Suprapubic skin (tissue), 4 donors: ENCODE measurements around the gene ETFA. TPM values are rescaled to one million over a fixed set of nuclear protein-coding genes. Genes with fewer than 3 reads are reported as not detected.

Source experiments
- DNase-seq, 2 donors: peaks; one replicate each; pipeline ENCODE4 v3.0.0-alpha.2; 2019; ENCODE audit warnings: low spot score in 2 of 2
- H3K27ac ChIP-seq: fragments of 200-600 bp; sonication (generic); one replicate; pipeline ENCODE4 v1.5.1; 2019
- H3K27me3 ChIP-seq: fragments of 200-600 bp; sonication (generic); one replicate; pipeline ENCODE4 v1.5.1; 2019
- H3K36me3 ChIP-seq: fragments of 200-600 bp; sonication (generic); one replicate; pipeline ENCODE4 v1.5.1; 2019
- H3K4me1 ChIP-seq: fragments of 200-600 bp; sonication (generic); one replicate; pipeline ENCODE4 v1.5.1; 2019
- H3K4me3 ChIP-seq: fragments of 200-600 bp; sonication (generic); one replicate; pipeline ENCODE4 v1.5.1; 2019; ENCODE audit warnings: mild to moderate bottlenecking
- H3K9me3 ChIP-seq: fragments of 200-600 bp; sonication (generic); one replicate; pipeline ENCODE4 v1.5.1; 2019
- CTCF ChIP-seq, 2 donors: fragments of 200-600 bp in 1 of 2; fragments of 450-650 bp in 1 of 2; sonication (generic) in 1 of 2; IDR thresholded peaks; one replicate each; pipeline ENCODE4 v1.5.1; 2016 to 2019; ENCODE audit warnings: antibody characterized with exemption in 2 of 2, mild to moderate bottlenecking in 1 of 2, moderate library complexity in 1 of 2
- EP300 ChIP-seq: sonication (generic); formaldehyde crosslinking; IDR thresholded peaks from one replicate; pipeline ENCODE4 v1.6.1; 2017; ENCODE audit warnings: antibody characterized with exemption
- POLR2A ChIP-seq, 2 donors: fragments of 450-650 bp; IDR thresholded peaks; one replicate each; pipeline ENCODE4 v1.6.1; 2017; ENCODE audit warnings: antibody characterized with exemption in 2 of 2, mild to moderate bottlenecking in 2 of 2, moderate library complexity in 2 of 2
- POLR2AphosphoS5 ChIP-seq, 3 donors: sonication (generic); formaldehyde crosslinking; IDR thresholded peaks; one replicate each; pipeline ENCODE4 v1.6.1; 2017; ENCODE audit warnings: antibody characterized with exemption in 3 of 3
- WGBS: methylation state at CpG from one replicate; pipeline ENCODE4 v1.1.5; 2018; 5-methylcytosine and 5-hydroxymethylcytosine counted together
- total RNA-seq, 4 donors: library from RNA; depleted of rRNA; stranded (reverse); fragments of >200 nt; gene quantifications; one replicate each; pipeline ENCODE4 v1.1.0, GENCODE V29; 2016

The ETFA gene
- total RNA-seq, 4 donors from 2014 or later = 63.6 to 90.1 (median 85.1) TPM

- Histone ChIP-seq H3K9me3 (no peaks in the 10 kb centered on the region), H3K27ac (no peak overlapping the region), H3K36me3 (no peaks in the 10 kb centered on the region), H3K4me3 (peak overlapping the region; percentile 50), H3K4me1 (peaks cover 45% of the 10 kb centered on the region), H3K27me3 (peaks cover 64% of the 10 kb centered on the region)
- TF ChIP-seq EP300 (no peak), CTCF (IDR thresholded peaks at IDR 0.05) (no peak), POLR2AphosphoS5 (IDR thresholded peaks at IDR 0.05) (no peak), POLR2A (IDR thresholded peaks at IDR 0.05) (no peak)
- DNase-seq = no peak
- WGBS = 7% methylated on average over 20 of the region's 65 CpGs
Measured at GRCh38 chr15:76345880-76346668, 34.8 kb upstream of the ETFA start.

GRCh38 chr15:76345583-76345879 lies 34.3 kb upstream of the ETFA start:
- Histone ChIP-seq H3K4me3 (peak overlapping the region; percentile 50), H3K9me3 (no peaks in the 10 kb centered on the region), H3K27ac (no peak overlapping the region), H3K27me3 (peaks cover 69% of the 10 kb centered on the region), H3K4me1 (peaks cover 51% of the 10 kb centered on the region), H3K36me3 (no peaks in the 10 kb centered on the region)
- 25% methylated on average over 7 of the region's 7 CpGs for WGBS
- TF ChIP-seq CTCF (IDR thresholded peaks at IDR 0.05) = no peak
- no peak for TF ChIP-seq EP300
- no peak for TF ChIP-seq POLR2AphosphoS5 (IDR thresholded peaks at IDR 0.05)
- TF ChIP-seq POLR2A (IDR thresholded peaks at IDR 0.05) = no peak
- no peak for DNase-seq

GRCh38 chr15:76344893-76345582 lies 33.8 kb upstream of the ETFA start:
- no peak for DNase-seq
- Histone ChIP-seq H3K36me3 (no peaks in the 10 kb centered on the region), H3K4me1 (peaks cover 56% of the 10 kb centered on the region), H3K27me3 (peaks cover 74% of the 10 kb centered on the region), H3K27ac (no peak overlapping the region), H3K9me3 (no peaks in the 10 kb centered on the region), H3K4me3 (no peak overlapping the region)
- WGBS = 35% methylated on average over 3 of the region's 3 CpGs
- TF ChIP-seq CTCF (IDR thresholded peaks at IDR 0.05) = no peak
- TF ChIP-seq EP300 = no peak
- TF ChIP-seq POLR2A (IDR thresholded peaks at IDR 0.05) = no peak
- no peak for TF ChIP-seq POLR2AphosphoS5 (IDR thresholded peaks at IDR 0.05)

GRCh38 chr15:76343313-76343996 lies 32.2 kb upstream of the ETFA start:
- no peaks in the 10 kb centered on the region for H3K9me3 ChIP-seq
- H3K27ac ChIP-seq = no peak overlapping the region
- peaks cover 90% of the 10 kb centered on the region for H3K27me3 ChIP-seq
- no peak overlapping the region for H3K4me3 ChIP-seq
- no peaks in the 10 kb centered on the region for H3K36me3 ChIP-seq
- 49% methylated on average over 16 of the region's 16 CpGs for WGBS
- no peak for DNase-seq
- no peak for TF ChIP-seq POLR2A (IDR thresholded peaks at IDR 0.05)
- no peak for TF ChIP-seq EP300
- no peak for TF ChIP-seq POLR2AphosphoS5 (IDR thresholded peaks at IDR 0.05)
- no peak for TF ChIP-seq CTCF (IDR thresholded peaks at IDR 0.05)
- peaks cover 67% of the 10 kb centered on the region for H3K4me1 ChIP-seq
